Dedifferentiated amniotic fluid mesenchymal stem cell (primary cell): ENCODE results near the gene STARD10.

Source experiments
- DNase-seq: peaks from one replicate; pipeline ENCODE4 v3.0.0-alpha.2; 2016; ENCODE audit errors: extremely low spot score

The STARD10 gene

DNA sequence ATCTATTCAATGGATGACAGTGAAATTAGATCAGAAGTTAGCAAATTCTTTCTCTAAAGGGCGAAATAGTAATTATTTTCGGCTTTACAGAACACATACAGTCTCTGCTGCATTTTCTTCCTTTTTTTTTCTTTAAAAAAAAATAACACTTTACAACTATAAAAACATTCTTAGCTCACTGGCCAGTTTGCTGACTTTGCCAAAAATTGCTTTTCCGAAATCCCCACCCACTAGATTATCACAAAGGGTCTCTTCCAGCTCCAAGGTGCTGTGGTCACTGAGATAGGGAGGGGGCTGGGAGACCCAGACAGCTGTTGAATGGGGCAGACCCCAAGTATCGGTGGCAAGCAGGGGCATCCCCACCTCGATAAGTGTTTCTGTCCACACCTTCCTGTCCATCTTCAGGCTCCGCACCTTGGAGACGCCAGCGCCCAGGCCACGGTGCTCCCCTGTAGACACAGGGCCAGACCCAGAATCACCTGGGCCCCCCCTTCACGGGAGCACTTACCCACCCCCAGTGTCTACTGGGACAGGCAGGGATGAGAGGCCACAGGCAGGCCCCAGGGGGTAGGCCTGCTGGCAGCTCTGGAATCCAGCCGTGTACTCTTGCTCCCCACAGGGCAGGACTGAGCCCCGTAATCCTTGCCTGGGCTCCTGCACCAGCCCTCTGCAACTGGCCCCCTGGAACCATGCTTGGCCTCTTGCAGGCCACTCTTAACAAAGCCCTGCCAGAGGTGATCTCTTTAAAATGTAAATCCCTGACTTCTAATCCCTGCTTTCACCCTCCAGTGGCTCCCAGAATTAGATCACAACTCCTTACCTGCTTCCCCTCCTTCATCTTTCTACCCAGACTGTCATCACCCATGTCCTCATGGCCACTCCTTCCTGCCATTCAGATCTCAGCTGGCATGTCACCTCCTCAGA lies 88.1 kb downstream of the STARD10 start:
- DNase-seq: no peak

DNA sequence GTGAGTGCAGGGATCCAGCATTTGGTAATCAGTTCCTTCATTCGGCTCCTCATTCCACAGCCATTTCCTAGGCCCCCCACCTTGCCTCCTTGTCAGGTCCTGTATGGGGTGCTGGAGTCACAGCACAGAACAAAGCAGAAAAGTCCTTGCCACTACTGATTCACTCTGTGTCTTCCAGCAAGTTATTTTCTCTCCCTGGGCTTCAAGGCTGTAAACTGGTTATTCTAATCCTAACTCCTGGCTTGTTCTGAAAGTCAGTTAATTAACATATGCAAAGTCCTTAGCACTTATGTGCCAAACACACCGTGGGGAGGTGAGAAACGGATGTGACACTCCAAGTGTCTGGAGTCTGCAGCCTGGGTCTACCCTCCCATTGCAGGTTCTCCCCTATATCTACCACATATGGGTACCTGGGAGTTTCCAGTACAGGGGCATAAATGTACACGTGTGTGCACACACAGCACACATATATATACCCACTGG lies 89.0 kb downstream of the STARD10 start:
- no peak for DNase-seq
